T-helper 1 cell (primary cell): ENCODE results near the gene DNER.
"Not testable (repeated sequence)": the region's sequence is repeated elsewhere in the genome, so short reads cannot be mapped to it uniquely, and the experiment has no call there.

Source experiments
- DNase-seq, 5 donors: peaks; one replicate each; pipeline ENCODE4 v3.0.0-alpha.2; 2012 to 2020

DNER gene

DNA sequence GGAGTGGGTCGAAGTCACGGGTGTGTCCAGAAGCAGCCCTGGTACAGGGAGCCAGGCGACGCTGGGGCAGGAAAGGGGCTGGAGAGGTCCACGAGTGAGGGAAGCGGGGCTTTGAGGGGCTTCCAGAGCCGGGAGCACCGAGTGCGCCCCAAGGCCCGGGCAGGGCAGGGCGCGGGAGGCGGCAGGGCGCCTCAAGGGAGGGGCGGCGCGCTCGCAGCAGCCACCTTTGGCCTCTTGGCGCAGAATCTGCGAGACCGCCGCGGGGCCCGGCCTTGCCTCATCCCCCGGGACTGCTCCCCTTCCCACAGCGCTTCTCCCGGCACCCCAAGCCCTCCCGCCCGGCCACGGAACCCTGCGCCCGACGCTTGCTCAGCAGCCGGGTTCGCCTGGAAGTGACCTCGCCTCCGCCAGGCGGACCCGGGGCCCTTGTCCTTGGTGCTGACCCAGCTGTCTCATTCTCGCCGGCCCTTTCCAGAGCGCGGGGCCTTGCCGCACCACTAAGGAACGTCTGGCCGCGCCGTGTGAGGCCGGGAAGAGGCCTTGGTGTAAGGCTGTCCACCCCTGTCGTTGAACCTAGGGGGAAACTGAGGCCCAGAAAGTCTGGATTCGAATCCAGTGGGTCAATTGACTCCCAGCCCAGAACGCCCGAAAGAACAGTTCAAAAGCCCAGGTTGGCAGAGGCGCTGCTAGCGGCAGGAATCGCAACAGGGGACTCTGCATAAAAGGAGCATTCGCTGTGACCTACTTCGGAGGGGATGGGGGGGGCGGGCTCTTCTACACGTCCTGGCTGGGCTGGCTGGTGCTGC, 584 bp upstream of the DNER start:
- DNase-seq: peak in 3 of 5 donors; percentile 6 to 29 (median 18)

DNA sequence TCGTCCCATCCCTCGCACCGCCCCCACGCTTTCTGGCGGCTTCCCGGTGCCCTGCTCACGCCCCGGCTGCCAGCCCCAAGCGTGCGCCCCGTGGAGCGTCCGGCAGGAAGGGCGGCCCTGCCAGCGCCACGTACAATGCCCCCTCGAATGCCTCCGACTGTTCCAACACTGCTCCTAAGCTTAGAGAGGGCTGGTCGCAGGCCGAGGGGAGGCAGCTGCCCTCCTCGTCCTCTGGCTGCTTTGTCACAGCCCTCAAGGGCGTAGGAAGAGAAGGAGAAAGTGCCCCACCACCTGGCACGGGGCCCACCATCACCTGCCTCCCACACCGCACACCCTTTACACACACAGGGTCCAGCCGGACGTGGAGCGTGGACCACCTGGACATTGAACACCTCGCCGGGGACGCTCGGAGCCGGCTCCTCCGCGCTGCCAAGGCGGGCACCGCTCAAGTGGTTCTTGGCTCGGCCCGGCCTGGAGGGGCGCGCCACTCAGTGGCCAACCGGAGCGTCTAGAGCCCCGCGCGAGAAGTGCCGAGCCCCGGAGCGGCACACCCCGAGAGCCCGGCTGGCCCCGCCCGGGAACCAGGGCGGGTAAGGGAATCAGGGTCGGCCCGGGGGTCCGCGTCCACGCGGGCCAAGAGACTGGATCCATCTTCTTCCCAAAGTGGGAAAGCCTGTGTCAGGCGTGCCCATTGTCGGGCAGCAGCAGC, 830 bp downstream of the DNER start:
- DNase-seq: no peak

DNA sequence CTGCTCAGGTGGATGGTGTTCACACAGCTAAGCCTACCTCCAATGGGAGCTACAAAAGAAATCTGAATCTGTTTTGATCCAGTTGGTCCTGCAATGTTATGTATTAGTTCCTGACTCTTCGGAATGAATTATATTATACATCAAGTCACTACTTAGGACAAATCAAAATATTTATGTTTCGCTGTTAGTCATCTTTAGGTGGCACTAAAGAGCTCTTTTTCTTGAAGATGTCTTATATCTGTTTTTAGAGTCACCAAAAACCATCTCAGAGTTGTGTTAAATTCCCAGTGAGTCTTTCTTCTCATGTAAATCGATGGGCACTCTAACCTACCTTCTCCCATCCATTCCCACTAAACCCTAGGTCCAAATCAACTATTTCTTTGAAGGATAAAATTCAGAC, 2.2 kb downstream of the DNER start:
- DNase-seq: no peak

DNA sequence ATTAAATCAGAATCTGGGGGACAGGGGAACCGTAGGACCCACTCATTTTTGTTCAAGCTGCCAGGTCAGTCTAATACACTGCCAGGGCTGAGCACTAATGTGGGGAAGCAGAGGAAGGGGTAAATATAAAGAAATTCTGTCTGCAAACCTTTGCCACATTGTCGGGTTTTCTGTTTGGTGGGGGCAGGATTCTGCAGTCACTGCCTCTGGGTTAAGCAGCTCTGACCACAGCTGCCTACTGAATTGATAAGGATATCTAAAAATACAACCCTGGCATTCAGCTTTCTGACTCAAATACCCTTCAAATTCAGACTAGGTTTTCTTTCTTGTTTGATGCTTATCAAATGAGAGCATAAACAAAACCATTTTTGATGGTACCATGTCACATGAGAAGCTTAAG, 6.0 kb downstream of the DNER start:
- DNase-seq: no peak

DNA sequence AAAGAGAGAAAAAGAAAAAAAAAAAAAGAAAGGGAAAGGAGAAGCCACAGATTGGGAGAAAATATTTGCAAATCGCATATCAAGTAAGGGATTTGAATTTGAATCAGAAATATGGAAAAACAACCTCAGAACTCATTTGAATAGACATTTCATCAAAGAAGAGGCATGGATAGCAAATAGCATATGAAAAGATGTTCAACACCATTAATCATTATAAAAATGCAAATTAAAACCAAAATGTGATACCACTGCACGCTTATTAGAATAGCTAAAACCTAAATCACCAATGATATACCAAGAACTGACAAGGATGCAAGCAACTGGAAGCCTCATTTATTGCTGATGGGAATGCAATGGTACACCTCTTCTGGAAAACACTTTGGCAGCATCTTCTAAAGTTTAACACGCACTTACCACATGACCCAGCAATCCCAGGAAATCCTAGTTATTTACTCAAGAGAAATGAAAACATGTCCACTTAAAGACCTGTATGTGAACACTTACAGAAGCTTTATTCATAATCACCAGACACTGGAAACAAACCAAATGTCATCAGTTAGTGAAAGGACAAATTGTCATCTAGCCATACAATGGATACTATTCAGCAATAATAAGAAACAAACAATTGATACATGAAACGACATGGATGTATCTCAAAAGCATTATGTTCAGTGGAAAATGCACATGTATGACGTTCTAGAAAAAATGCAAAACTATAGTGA, 10.3 kb downstream of the DNER start:
- DNase-seq: no peak

DNA sequence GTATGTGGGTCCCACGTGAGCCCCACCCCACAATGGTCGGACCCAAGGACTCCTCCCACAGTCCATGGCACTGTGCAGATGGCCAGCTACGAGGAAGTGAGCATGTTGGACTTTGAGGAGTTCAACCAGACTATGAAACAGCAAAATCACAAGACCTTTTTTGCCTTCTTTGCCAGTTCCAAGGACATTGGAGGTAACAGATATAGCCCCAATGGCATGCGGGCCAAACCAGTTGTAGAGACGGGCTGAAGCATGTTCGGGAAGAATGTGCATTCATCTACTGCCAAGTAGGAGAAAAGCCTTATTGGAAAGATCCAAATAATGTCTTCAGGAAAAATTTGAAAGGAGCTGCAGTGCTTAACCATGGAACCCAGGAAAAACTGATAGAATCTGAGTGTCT, 12.6 kb downstream of the DNER start:
- DNase-seq: no peak

DNA sequence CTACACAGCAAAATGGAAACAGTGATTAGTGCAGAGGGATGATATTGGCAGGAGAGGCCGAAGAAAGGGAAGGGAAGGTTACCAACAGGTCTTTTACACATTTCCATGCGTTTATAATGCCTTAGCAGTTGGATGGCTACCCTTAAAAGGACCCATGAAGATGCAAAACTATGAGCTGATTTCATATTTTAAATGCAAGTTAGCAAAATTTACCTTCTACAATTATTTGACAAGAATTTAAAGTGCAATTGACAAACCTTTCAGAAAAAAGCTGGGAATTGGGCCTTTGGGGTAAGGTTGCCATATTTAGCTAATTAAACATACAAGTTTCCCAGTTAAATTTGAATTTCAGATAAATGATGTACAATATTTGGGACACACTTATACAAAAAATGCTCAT, 13.3 kb downstream of the DNER start:
- DNase-seq: no peak

DNA sequence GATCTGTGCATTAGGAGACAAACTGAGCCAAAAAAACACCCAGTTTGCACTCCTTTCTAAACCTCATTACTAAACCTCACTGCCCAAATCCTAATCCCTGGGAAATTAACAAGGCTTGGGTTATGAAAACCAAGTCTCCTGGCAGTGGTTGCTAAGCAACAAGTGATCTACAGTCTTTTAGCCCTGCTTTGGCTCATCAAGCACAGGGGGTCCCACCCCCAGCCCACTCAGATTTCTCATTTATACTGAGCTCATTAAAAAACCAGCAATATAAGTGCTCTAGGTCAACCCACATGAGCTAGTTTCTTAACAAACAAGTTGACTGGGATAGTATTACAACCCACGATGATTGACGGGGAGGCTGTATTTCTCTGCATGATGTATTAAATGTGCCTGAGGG, 18.4 kb downstream of the DNER start:
- DNase-seq: no peak

DNA sequence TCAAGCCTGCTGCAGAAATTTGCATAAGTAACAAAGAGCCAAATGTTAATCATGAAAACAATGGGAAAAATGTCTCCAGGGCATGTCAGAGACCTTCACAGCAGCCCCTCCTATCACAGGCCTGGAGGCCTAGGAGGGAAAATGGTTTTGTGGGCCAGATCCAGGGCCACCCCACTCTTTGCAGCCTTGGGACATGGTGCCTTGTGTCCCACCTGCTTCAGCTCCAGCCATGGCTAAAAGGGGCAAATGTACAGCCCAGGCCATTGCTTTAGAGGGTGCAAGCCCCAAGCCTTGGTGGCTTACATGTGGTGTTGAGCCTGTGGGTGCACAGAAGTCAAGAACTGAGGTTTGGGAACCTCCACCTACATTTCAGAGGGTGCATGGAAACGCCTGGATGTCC, 20.5 kb downstream of the DNER start:
- DNase-seq: not testable (repeated sequence)

DNA sequence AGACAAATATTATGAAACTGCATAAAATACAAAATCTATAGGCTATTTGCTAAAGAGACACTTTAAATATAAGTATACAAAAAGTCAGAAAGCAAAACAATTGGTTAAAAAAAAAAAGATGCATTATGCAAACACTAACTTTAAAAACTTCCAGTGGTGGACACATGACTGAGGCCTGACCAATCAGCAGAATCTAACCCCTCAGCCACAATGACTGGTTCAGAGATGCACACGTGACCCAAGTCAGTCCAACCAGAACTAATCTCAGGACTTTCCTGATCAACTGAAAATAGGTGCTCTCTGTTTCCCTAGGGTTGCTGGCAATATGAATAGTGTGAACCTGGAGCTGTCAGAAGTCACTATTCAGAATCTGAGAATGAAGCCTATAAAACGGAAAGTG, 22.7 kb downstream of the DNER start:
- no peak for DNase-seq

DNA sequence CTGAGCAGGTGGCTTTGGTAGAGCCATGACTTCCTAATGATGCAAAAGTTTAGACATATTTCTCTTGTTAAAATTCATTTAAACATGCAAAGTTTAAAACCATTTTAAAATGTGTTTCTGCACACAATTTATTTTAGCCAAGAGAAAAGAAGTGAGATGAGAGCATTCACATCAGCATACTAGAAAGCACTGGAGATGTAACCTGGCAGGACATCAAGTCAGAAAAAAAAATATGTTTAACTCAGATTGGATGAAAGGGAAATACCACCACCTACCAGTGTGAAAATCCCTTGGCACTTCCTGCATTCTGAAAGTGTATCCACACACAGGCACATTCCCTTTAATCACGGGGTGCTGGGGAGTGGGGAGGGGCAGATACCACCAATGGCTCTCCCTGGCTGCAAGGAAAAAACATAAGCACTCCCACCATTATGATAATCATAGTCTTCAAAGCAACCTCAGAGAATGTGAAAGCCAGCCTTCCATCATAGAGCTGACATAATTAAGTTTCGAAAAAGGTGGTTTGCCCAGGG, 25.0 kb downstream of the DNER start:
- no peak for DNase-seq

DNA sequence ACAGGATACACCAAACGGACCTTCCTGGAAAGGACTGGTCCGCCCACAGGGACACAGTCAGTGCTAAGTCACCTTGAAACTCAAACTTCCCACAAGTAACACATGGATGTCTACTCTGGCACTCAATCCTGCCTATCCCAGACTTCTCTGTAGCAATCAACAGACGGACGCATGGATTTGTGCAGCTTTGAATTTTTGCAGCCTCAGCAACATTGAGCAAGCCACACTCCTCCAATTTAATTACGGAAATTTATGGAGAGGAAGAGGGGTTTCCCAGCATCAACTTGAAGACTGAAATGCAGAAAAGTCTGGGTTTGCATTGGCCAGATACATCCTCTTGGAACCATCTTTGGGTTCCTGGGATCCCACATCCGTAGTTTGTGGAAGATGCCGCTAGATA, 26.2 kb downstream of the DNER start:
- no peak for DNase-seq

DNA sequence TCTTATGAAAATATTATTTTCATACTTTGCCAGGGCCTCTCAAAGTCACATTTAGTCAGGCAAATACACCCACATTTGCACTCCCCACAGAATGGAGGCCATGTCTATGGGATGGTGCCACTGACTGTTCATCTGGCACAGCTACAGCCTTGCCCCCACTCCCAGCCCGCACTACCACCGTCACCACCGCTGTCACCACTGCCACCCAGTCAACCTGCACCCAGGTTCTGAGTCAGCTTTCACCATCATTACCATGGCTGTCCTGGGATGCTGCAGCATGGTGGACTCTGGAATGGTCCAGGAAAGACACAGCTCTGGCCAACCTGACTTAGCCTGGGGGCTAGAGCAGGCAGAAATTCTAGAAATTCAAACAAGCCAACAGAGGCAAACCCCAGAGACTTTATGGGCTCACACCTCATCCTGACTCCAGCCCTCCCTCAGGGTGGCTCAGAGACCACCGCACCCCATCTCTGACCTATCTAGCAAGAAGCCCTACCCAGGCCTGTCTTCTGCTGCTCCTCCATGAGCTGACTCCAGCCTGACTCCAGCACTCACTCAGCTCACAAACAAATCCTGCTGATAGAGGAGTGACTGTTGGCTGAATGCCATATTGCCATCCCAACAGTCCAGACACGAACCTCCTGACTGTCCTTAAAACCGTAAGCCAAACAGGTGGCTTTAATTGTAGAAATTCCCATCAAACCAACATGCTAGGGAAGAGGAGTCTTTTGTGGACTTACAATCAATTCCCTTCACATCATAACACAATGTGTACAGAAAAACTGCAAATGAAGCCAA, 28.0 kb downstream of the DNER start:
- no peak for DNase-seq

DNA sequence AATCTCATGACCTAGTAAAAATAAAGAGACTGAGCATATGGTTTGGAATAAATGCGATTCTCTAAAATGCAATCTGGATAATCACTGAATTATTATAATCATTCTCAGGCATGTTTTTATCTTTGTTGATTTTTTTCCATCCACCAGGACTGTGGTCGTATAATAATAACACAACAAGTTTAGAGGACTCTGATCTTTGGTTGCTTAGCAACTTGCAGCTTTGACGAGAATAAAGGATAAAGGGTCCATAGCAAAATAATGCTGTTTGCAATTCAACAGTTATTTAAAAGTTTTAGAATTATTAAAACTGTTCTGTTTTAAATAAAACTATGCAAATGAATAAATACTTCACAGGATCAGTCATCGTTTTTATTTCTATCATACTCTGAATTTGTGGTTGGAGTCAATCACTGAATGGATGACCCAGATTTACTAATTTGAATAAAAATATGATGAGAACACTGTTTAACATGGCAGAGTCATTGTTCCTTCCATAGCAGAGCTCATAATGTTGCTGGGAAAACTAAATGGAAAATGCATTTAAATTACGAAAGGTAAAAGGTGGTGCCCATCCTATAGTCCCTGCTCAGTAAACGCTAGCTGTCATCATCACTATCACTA, 29.3 kb downstream of the DNER start:
- DNase-seq: no peak

DNA sequence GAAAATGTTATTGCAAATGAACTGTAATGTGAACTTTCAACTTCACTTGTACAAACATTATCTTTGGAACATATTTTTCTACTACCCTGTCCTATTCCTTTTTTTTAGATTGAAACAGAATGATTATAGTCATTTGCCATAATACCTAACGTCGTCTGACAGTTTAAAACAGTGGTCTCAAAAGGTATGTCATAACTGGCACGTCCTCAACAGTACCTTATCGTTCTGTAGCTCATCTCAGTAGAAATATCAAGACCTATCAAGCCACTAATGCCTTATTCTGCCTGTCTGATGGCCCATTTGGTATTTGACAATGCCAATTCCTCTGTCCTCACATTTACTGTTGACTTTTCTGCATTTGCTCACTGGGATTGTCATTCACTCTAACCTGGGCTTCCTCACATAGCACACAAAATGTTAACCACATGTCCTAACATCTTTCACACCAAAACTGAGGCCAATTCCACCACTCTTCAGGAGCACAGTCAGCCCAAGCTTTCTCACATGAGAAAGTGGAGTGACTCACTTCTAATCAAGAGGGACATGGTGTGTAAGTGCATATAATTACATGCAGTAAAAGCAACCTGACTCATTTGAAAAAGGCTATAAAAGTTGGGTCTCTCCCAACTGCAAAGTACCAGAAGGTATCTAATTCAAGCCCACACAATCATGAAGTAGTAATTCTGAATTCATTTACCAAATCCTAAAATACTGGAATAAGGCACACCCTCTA, 34.8 kb downstream of the DNER start:
- no peak for DNase-seq

DNA sequence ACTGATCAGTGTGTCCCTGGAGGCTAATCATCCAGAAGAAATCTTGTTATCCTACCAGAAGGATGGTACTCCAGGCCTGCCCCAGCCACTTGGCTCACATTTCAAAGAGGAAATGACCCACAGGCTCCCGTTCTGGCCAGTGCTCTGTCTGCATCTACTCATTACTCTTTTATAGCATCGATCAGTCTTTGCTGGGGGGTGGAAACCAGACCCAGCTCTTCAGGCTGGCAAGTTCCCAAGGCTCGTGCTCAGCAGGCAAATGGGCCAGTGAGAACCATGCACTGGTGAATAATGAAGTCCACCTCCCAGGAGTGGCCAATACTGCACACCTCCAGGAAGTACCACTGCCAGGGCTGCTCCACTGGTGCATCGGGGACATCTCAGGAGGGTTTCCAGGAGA, 38.8 kb downstream of the DNER start:
- no peak for DNase-seq

DNA sequence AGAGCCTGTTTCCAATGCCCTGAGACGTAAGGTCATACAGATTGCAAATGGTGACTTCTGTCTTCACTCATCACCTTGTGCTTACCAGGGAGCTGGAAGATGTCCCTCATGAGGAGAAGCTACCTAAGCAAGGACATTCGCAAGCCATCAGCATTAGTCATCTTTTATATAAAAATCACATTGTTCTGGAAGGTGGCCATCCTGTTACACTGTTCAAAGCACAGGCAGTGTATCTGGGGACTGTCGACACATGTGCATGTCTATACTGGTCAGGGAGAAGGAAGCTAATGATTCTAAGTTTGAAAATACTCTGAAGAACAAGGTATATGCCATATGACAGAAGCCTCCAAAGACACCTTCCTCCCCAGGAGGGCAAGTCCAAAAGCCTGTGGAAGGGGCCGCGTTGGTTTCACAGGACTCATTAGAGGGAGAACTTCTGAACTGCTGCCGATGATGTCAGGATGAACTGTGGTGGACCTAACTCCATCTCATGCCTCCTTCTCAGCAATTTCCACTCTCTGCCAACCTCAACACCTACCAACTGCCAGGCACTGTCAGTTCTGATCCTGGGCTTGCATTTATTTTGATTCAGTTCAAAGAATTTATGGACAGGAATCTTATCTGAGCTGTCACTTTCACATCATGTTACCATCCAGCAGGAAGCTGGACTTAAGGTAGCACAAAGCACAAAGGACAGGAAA, 39.4 kb downstream of the DNER start:
- DNase-seq: no peak

DNA sequence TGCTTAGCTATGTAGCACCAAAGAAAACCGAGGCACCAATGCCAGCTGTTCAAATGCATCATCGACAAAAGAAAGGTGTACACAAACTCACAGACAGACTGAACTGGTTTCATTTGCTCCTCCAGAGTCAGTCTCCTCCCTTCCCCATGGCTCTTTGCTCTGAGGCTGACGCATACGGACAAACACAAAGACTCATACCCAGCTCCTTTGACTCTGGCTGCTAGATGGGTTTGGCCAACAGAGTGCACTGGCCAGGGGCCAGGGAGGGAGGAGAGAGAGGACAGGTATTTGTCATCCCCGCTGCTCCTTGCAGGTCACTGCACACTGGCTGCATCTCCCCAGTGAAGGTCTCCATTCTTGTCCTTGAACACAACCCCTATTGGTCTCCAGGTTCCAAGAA, 40.7 kb downstream of the DNER start:
- DNase-seq: no peak

DNA sequence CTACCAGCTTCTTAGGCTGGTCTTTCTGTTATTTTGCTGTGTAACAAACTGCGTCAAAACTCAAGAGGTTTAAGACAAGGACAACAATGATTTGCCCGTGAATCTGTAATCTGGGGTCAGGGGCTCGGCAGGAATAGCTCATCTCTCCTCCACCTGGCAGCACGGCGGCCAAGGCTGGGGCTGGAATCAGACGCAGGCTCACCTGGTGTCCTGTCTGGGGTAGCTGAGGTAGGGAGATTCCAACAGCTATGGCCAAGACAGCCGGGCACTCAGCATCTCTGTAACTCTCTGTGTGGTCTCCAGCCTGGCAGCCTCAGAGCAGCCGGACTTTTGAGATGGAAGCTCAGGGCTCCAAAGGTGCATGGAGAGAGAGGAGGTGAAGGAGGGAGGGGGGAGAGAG, 42.3 kb downstream of the DNER start:
- DNase-seq: no peak

DNA sequence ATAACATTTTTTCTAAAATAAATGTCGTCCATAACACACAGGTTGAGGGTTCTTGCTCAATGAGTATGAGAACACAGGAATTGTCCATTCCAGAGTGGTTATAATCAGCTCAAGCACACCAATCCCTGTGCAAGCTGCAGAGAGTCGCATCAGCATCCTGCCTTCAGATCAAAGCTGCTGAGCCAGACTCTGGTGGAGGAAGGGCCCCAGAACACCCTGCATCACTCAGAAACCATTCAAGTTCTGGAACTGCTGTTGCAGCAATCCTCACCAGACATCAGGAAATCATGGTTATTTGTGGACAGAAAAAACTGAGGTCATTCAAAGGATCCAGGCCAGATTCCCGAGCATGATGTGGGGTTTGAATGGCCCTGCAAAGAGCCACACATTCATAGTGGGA, 44.5 kb downstream of the DNER start:
- DNase-seq: no peak

DNA sequence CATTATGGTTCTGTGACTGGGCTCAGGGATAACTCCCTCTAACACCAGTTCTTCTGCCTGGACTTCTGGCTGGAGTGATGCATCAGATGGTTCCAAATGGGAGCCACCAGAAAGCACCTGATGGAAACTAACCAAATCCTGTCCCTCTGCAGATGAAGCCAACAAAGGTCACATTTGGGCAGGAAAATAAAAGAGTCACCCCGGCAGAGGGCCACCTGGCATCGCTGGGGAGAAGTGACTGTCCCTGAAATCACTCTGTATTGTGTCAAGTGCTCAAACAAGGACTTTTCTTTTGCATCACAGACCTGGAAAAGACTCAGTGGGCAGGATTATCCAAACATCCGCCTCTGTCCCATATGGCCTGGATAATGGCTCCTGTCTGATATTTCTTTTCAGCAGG, 47.5 kb downstream of the DNER start:
- DNase-seq: no peak
